PFSK-1 (cell line): Measurements from ENCODE around the gene XRCC2. TPM values are rescaled to one million over a fixed set of nuclear protein-coding genes. Genes with fewer than 3 reads are reported as not detected.

Experiments used
- FOXP2 ChIP-seq: optimal IDR thresholded peaks from 2 replicates; pipeline ENCODE3; 2011; ENCODE audit warnings: borderline replicate concordance, control low read depth, inconsistent platforms; ENCODE audit not compliant: insufficient read depth; ENCODE audit errors: extremely low read length, extremely low read depth
- POLR2AphosphoS5 ChIP-seq: IDR thresholded peaks from 2 replicates; pipeline ENCODE4 v1.6.1; 2012; ENCODE audit warnings: low read depth, mild to moderate bottlenecking, control low read depth, low read length, moderate library complexity
- REST ChIP-seq, 2 experiments: IDR thresholded peaks; 2 replicates each; pipeline versions ENCODE4 v1.6.1 to v1.8.0; 2011 to 2012; ENCODE audit warnings: low read depth in 2 of 2, low read length in 2 of 2, control low read depth in 1 of 2, inconsistent platforms in 1 of 2, mild to moderate bottlenecking in 1 of 2, moderate library complexity in 1 of 2; ENCODE audit not compliant: insufficient read depth in 1 of 2
- SIN3A ChIP-seq: IDR thresholded peaks from 2 replicates; pipeline ENCODE4 v1.6.1; 2012; ENCODE audit warnings: mild to moderate bottlenecking, low read length, moderate library complexity, borderline replicate concordance; ENCODE audit not compliant: insufficient read depth
- TAF1 ChIP-seq: IDR thresholded peaks from 2 replicates; pipeline ENCODE4 v1.6.1; 2012; ENCODE audit warnings: low read length, control low read depth, borderline replicate concordance; ENCODE audit not compliant: insufficient read depth
- polyA plus RNA-seq: library from polyadenylated mRNA; unstranded; fragments of >200 nt; gene quantifications from one replicate; pipeline ENCODE4 v1.2.1, GENCODE V29; 2012; ENCODE audit warnings: low read depth, missing spikeins; ENCODE audit not compliant: insufficient read length

XRCC2 gene
- polyA plus RNA-seq, result 2.9 TPM

- peak; percentile 71; the same call in 1 of the 2 replicates for TF ChIP-seq TAF1
- TF ChIP-seq FOXP2, result peak; percentile 88
- TF ChIP-seq REST (IDR thresholded peaks at IDR 0.05; ENCODE audit: insufficient read depth in 1 of 2, low read depth in 2 of 2, low read length in 2 of 2), result 0 out of 4 replicates have a peak, but pooled peaks of 1 of the 2 experiments have one; percentile 7
- peak; percentile 90 for TF ChIP-seq POLR2AphosphoS5
- peak; percentile 73; the same call in 1 of the 2 replicates for TF ChIP-seq SIN3A
These were observed at the start of gene XRCC2 for GRCh38 chr7:152675759-152676636. TSS of gene XRCC2 (minus strand) at chr7:152676141. CDS start at chr7:152676079, 62 bp downstream.

GRCh38 chr7:152723364-152723763 lies 47.4 kb upstream of the XRCC2 start:
- TF ChIP-seq TAF1 (no peak), REST (IDR thresholded peaks at IDR 0.05; ENCODE audit: insufficient read depth in 1 of 2, low read depth in 2 of 2, low read length in 2 of 2) (no peak), SIN3A (no peak), POLR2AphosphoS5 (no peak), FOXP2 (no peak)

GRCh38 chr7:152711444-152711944 lies 35.6 kb upstream of the XRCC2 start:
- TF ChIP-seq TAF1, result no peak

- TF ChIP-seq REST (IDR thresholded peaks at IDR 0.05; ENCODE audit: insufficient read depth in 1 of 2, low read depth in 2 of 2, low read length in 2 of 2) (no peak), TAF1 (no peak), POLR2AphosphoS5 (no peak), FOXP2 (no peak), SIN3A (no peak)
These were observed 34.2 kb upstream of the XRCC2 start for GRCh38 chr7:152710153-152710442.

- TF ChIP-seq TAF1 (no peak), FOXP2 (no peak), REST (IDR thresholded peaks at IDR 0.05; ENCODE audit: insufficient read depth in 1 of 2, low read depth in 2 of 2, low read length in 2 of 2) (no peak), POLR2AphosphoS5 (no peak), SIN3A (no peak)
These were observed 33.6 kb upstream of the XRCC2 start for GRCh38 chr7:152709287-152710152.
